Measurements from ENCODE around the gene LMX1B.

Gene LMX1B

GRCh38 chr9:126667190-126668055 is 53.7 kb downstream of the LMX1B start:
- intact Hi-C loops (cut with DNase I): no loop called here
- no peak for DNase-seq

GRCh38 chr9:126668058-126668457 is 54.3 kb downstream of the LMX1B start:
- no peak for DNase-seq
- intact Hi-C loops (cut with DNase I): no loop called here

- intact Hi-C loops (cut with DNase I): no loop called here
- DNase-seq: no peak
Observed at GRCh38 chr9:126669108-126669507, 55.4 kb downstream of the LMX1B start.

GRCh38 chr9:126670270-126670669 is 56.5 kb downstream of the LMX1B start:
- intact Hi-C loops (cut with DNase I): no loop called here
- no peak for DNase-seq

GRCh38 chr9:126671381-126671831 is 57.7 kb downstream of the LMX1B start:
- DNase-seq: no peak
- intact Hi-C loops (cut with DNase I): no loop called here

GRCh38 chr9:126671983-126672382 is 58.3 kb downstream of the LMX1B start:
- no peak for DNase-seq
- intact Hi-C loops (cut with DNase I): no loop called here

- intact Hi-C loops (cut with DNase I): no loop called here
- DNase-seq: no peak
Observed at GRCh38 chr9:126672634-126673284, 59.0 kb downstream of the LMX1B start.

GRCh38 chr9:126673689-126674364 is 60.1 kb downstream of the LMX1B start:
- no peak for DNase-seq

GRCh38 chr9:126674365-126675146 is 60.8 kb downstream of the LMX1B start:
- intact Hi-C loops (cut with DNase I): no loop called here
- DNase-seq: no peak

More at GRCh38 chr9:126673689-126674364, 60.1 kb downstream of the LMX1B start:
- intact Hi-C loops (cut with DNase I): no loop called here

GRCh38 chr9:126675147-126675467 is 61.4 kb downstream of the LMX1B start:
- DNase-seq: no peak
- intact Hi-C loops (cut with DNase I): no loop called here

GRCh38 chr9:126676102-126676684 is 62.5 kb downstream of the LMX1B start:
- intact Hi-C loops (cut with DNase I): no loop called here
- DNase-seq: no peak

GRCh38 chr9:126676685-126677143 is 63.0 kb downstream of the LMX1B start:
- no peak for DNase-seq
- intact Hi-C loops (cut with DNase I): no loop called here

- no peak for DNase-seq
- intact Hi-C loops (cut with DNase I): no loop called here
Observed at GRCh38 chr9:126677188-126678084, 63.7 kb downstream of the LMX1B start.

- DNase-seq: no peak
- intact Hi-C loops (cut with DNase I): no loop called here
Observed at GRCh38 chr9:126678989-126679388, 65.3 kb downstream of the LMX1B start.

GRCh38 chr9:126681336-126681735 is 67.6 kb downstream of the LMX1B start:
- intact Hi-C loops (cut with DNase I): no loop called here

GRCh38 chr9:126682113-126682810 is 68.5 kb downstream of the LMX1B start:
- no peak for DNase-seq
- intact Hi-C loops (cut with DNase I): no loop called here

More at GRCh38 chr9:126681336-126681735, 67.6 kb downstream of the LMX1B start:
- no peak for DNase-seq

All from head of caudate nucleus (tissue), 42 donors.